OCI-LY7 (cell line): ENCODE results near the gene RIMBP2.

Experiments
- CTCF ChIP-seq: fragments of 200-600 bp; sonication (generic); conservative IDR thresholded peaks from 2 replicates; pipeline ENCODE4 v1.5.1; 2014; ENCODE audit warnings: mild to moderate bottlenecking, antibody characterized with exemption, low read length, moderate library complexity, mixed read lengths
- EZH2phosphoT487 ChIP-seq: fragments of 200-600 bp; sonication (generic); IDR thresholded peaks from 2 replicates; pipeline ENCODE4 v1.6.1; 2018; ENCODE audit warnings: low read depth, borderline replicate concordance, mild to moderate bottlenecking, mixed run types, antibody characterized with exemption, low read length, moderate library complexity, mixed read lengths

GRCh38 chr12:130557886-130558765 lies 158.0 kb downstream of the RIMBP2 start:
- no peak for TF ChIP-seq CTCF
- no peak for TF ChIP-seq EZH2phosphoT487
